Nephron (organoid): ENCODE data around the gene NKAIN2.

Experiments used
- H3K27ac Mint-ChIP-seq, 3 experiments: 2 replicates each; pipeline ENCODE4 v1.8.0; 2020; ENCODE audit warnings: mixed read lengths in 3 of 3, mild to moderate bottlenecking in 2 of 3, moderate library complexity in 1 of 3
- H3K27me3 Mint-ChIP-seq: 2 replicates; pipeline ENCODE4 v1.8.0; 2021; ENCODE audit warnings: low read depth, mild to moderate bottlenecking, moderate library complexity, mixed read lengths
- H3K36me3 Mint-ChIP-seq: 2 replicates; pipeline ENCODE4 v1.8.0; 2020; ENCODE audit warnings: low read depth, mixed read lengths
- H3K4me1 Mint-ChIP-seq: 2 replicates; pipeline ENCODE4 v1.8.0; 2020; ENCODE audit warnings: mixed read lengths
- H3K4me3 Mint-ChIP-seq, 3 experiments: 2 replicates each; pipeline ENCODE4 v1.8.0; 2020; ENCODE audit warnings: mild to moderate bottlenecking in 3 of 3, mixed read lengths in 3 of 3, moderate library complexity in 2 of 3
- H3K9me3 Mint-ChIP-seq: 2 replicates; pipeline ENCODE4 v1.8.0; 2020; ENCODE audit warnings: mixed read lengths
- TF ChIP-seq, protein P1 (sequence below), 3 experiments: fragments of 200-600 bp; sonication (generic); IDR thresholded peaks; one replicate each; pipeline ENCODE4 v1.5.0; 2021; ENCODE audit warnings: antibody characterized with exemption in 3 of 3; ENCODE audit not compliant: unreplicated experiment in 3 of 3

Gene NKAIN2

DNA sequence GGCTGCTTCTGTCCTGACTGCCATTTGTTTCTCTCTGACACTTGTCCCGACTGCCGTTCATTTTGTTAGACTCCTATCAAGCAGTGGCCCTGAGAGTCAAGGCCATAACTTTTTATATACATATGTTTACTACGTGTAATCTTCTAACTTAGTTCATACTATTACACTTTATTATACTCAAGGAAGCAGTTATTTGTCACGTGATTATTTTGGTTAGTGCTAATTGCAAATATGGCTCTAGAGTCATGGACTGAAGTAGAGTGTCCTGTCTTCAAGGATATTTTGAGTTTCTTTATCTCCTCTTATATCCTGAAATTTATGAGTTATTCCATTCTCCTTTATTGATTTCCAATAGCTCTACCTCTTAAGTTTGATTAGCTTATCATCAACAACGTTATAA is 864.4 kb downstream of the NKAIN2 start:
- TF ChIP-seq, protein P1, sequence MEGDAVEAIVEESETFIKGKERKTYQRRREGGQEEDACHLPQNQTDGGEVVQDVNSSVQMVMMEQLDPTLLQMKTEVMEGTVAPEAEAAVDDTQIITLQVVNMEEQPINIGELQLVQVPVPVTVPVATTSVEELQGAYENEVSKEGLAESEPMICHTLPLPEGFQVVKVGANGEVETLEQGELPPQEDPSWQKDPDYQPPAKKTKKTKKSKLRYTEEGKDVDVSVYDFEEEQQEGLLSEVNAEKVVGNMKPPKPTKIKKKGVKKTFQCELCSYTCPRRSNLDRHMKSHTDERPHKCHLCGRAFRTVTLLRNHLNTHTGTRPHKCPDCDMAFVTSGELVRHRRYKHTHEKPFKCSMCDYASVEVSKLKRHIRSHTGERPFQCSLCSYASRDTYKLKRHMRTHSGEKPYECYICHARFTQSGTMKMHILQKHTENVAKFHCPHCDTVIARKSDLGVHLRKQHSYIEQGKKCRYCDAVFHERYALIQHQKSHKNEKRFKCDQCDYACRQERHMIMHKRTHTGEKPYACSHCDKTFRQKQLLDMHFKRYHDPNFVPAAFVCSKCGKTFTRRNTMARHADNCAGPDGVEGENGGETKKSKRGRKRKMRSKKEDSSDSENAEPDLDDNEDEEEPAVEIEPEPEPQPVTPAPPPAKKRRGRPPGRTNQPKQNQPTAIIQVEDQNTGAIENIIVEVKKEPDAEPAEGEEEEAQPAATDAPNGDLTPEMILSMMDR (IDR thresholded peaks at IDR 0.05; ENCODE audit: unreplicated experiment in 3 of 3): no peak
- Mint-ChIP-seq H3K27me3 (no peaks in the 10 kb centered on the region), H3K4me1 (no peaks in the 10 kb centered on the region)

DNA sequence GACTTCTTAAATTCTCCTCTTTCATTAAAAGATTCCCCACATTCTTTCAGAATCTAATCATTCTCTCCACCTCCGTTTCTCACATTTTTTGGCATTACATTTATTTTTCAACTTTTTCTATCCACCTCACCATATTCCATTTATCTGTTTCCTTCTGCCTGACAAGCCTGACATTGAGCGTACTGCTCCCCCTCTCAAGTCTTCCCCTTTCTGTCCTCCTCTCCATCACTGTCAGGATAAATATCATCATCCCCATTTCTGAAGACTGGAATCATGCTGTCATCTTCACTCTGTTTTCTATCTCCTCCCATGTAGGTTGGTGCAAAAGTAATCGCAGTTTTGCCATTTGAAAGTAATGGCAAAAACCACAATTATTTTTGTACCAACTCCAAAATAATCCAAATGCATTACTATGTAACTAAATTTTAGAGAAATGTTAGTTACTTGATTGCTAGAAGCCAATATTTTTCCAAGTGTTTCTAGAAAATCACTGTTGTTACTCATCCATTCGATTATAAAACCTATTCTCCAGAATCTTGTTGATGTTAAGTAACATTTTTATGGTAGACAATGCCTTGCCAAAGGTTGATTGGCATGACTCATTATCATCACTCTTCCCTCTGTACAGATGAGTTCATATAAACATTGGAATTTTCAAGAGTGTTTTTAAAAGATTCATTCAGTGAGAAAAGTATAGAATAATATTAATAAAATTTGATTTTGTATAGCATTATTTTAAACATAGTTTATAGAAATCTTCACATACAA is 866.2 kb downstream of the NKAIN2 start:
- no peaks in the 10 kb centered on the region for H3K36me3 Mint-ChIP-seq
- H3K27me3 Mint-ChIP-seq: no peaks in the 10 kb centered on the region
- H3K4me3 Mint-ChIP-seq: no peak overlapping the region
- TF ChIP-seq, protein P1 (IDR thresholded peaks at IDR 0.05; ENCODE audit: unreplicated experiment in 3 of 3): no peak
- no peak overlapping the region for H3K27ac Mint-ChIP-seq
- H3K4me1 Mint-ChIP-seq: no peaks in the 10 kb centered on the region
- H3K9me3 Mint-ChIP-seq: peaks cover 9% of the 10 kb centered on the region

More for the DNA sequence above, 864.4 kb downstream of the NKAIN2 start:
- Mint-ChIP-seq H3K36me3 (no peaks in the 10 kb centered on the region), H3K27ac (no peak overlapping the region), H3K9me3 (no peaks in the 10 kb centered on the region), H3K4me3 (no peak overlapping the region)

DNA sequence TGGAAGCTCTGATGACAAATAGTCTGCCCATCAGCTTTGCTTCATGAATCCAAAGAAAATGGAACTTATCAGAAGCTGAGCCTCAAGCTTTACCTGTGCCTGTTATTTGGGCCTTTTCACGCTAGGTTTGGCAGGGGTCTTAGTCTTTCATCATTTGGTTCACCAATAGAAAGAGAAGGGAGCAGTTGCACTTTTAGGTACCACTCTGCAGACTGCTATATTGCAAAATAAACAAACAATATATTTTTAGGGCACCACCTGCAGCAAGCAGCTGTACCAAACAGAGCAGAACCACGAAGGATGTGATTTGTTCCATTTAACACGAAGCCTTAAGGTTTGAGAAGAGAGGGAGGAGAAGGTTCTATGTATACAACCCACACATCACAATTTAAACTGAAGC is 867.1 kb downstream of the NKAIN2 start:
- no peaks in the 10 kb centered on the region for H3K27me3 Mint-ChIP-seq
- no peaks in the 10 kb centered on the region for H3K4me1 Mint-ChIP-seq
- TF ChIP-seq, protein P1 (IDR thresholded peaks at IDR 0.05; ENCODE audit: unreplicated experiment in 3 of 3): no peak
- H3K27ac Mint-ChIP-seq: no peak overlapping the region
- no peaks in the 10 kb centered on the region for H3K36me3 Mint-ChIP-seq
- H3K4me3 Mint-ChIP-seq: no peak overlapping the region
- H3K9me3 Mint-ChIP-seq: peaks cover 16% of the 10 kb centered on the region

DNA sequence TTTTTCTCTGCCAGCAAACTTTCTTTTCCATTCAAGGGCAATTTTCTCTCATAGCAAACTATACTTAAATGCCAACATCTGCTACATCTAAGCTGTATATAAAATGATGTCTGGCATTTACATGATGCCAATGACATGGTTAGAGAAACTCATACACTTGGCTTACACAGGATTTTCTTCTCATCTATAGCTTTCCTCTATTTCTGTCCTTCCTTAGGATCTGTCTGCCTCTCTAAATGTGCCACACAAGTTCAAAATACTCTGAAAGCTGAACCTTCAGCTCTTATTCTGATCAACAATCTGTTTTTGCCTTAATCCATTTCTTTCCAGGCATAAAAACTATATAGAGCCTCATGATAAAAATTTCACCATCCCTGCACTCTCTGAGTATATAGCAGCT is 867.7 kb downstream of the NKAIN2 start:
- H3K27me3 Mint-ChIP-seq: no peaks in the 10 kb centered on the region
- no peaks in the 10 kb centered on the region for H3K4me1 Mint-ChIP-seq
- TF ChIP-seq, protein P1 (IDR thresholded peaks at IDR 0.05; ENCODE audit: unreplicated experiment in 3 of 3): no peak
- H3K27ac Mint-ChIP-seq: no peak overlapping the region
- no peaks in the 10 kb centered on the region for H3K36me3 Mint-ChIP-seq
- H3K4me3 Mint-ChIP-seq: no peak overlapping the region
- peaks cover 18% of the 10 kb centered on the region for H3K9me3 Mint-ChIP-seq

DNA sequence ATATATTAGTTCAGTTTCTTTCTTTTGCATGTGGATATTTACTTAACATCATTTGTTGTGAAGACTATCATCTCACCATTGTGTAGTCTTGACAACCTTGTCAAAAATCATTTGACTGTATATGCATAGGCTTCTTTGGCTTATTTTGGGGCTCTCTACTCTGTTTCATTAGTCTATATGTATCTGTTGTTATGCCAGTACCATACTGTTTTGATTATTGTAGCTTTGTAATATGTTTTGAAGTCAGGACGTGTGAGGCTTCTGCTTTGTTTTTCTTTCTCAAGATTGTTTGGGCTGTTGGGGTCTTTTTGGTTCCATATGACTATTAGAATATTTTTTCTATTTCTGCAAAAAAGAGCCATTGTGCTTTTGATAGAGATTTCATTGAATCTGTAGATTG is 870.4 kb downstream of the NKAIN2 start:
- TF ChIP-seq, protein P1 (IDR thresholded peaks at IDR 0.05; ENCODE audit: unreplicated experiment in 3 of 3): no peak
- no peaks in the 10 kb centered on the region for H3K4me1 Mint-ChIP-seq
- peaks cover 3% of the 10 kb centered on the region for H3K27me3 Mint-ChIP-seq

DNA sequence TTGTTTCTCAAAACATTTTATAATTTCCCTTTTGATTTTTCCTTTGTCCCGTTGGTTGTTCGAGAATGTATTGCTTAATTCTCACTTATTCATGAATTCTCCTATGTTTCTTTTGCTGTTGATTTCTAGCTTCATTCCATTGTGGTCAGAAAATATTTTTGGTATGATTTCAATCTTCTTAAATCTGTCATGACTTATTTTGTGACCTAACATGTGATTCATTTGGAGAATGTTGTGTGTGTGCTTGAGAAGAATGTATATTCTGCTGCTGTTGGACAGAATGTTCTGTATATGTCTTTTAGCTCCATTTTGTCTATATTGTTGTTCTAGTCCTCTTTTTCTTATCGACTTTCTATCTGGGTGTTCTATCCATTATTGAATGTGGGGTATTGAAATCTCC is 872.4 kb downstream of the NKAIN2 start:
- Mint-ChIP-seq H3K4me1 (no peaks in the 10 kb centered on the region), H3K9me3 (peaks cover 40% of the 10 kb centered on the region), H3K4me3 (no peak overlapping the region), H3K36me3 (peaks cover 12% of the 10 kb centered on the region), H3K27ac (no peak overlapping the region), H3K27me3 (peaks cover 3% of the 10 kb centered on the region)
- TF ChIP-seq, protein P1 (IDR thresholded peaks at IDR 0.05; ENCODE audit: unreplicated experiment in 3 of 3): no peak

More for the DNA sequence above, 870.4 kb downstream of the NKAIN2 start:
- peaks cover 37% of the 10 kb centered on the region for H3K9me3 Mint-ChIP-seq
- no peak overlapping the region for H3K4me3 Mint-ChIP-seq
- no peak overlapping the region for H3K27ac Mint-ChIP-seq
- H3K36me3 Mint-ChIP-seq: peaks cover 10% of the 10 kb centered on the region
